Calu3 (cell line): ENCODE data around the gene P2RX2. TPM values are rescaled to one million over a fixed set of nuclear protein-coding genes. Genes with fewer than 3 reads are reported as not detected.

Source experiments
- BruUV-seq: library from RNA; stranded (reverse); fragments of 400-500 nt; replicated peaks from 2 replicates; lab custom pipeline; 2021; lab: Mats Ljungman, UMichigan
- CTCF ChIA-PET: fragments of 300-600 bp; sonication (Branson Sonifier 250); formaldehyde crosslinking; loops from one replicate; lab custom pipeline; 2022; ENCODE audit warnings: antibody characterized with exemption; lab: Charles Lee
- DNase-seq: peaks from one replicate; pipeline ENCODE4 v3.0.0; 2022
- H3K27ac Mint-ChIP-seq: one replicate; pipeline ENCODE4 v1.8.0; 2022; ENCODE audit warnings: mixed read lengths; ENCODE audit not compliant: unreplicated experiment
- H3K27me3 Mint-ChIP-seq: one replicate; pipeline ENCODE4 v1.8.0; 2022; ENCODE audit warnings: mixed read lengths; ENCODE audit not compliant: unreplicated experiment
- H3K36me3 Mint-ChIP-seq: one replicate; pipeline ENCODE4 v1.8.0; 2022; ENCODE audit warnings: mild to moderate bottlenecking, moderate library complexity, mixed read lengths; ENCODE audit not compliant: insufficient read depth, unreplicated experiment
- H3K4me1 Mint-ChIP-seq: one replicate; pipeline ENCODE4 v1.8.0; 2022; ENCODE audit warnings: mild to moderate bottlenecking, low read depth, mixed read lengths; ENCODE audit not compliant: unreplicated experiment
- H3K4me3 Mint-ChIP-seq: one replicate; pipeline ENCODE4 v1.8.0; 2022; ENCODE audit warnings: mild to moderate bottlenecking, low read depth, moderate library complexity, mixed read lengths; ENCODE audit not compliant: unreplicated experiment
- H3K9me3 Mint-ChIP-seq: one replicate; pipeline ENCODE4 v1.8.0; 2022; ENCODE audit warnings: low read depth, mixed read lengths; ENCODE audit not compliant: unreplicated experiment
- CTCF ChIP-seq: fragments of 200-600 bp; IDR thresholded peaks from one replicate; pipeline ENCODE4 v1.8.0; 2022; ENCODE audit warnings: antibody characterized with exemption; ENCODE audit not compliant: unreplicated experiment
- intact Hi-C: fragments of 100-400 bp; cut with micrococcal nuclease; formaldehyde crosslinking; loops from one replicate; pipeline ENCODE4 v1.10.0; 2022; ENCODE audit not compliant: unreplicated experiment
- total RNA-seq: library from RNA; stranded (reverse); gene quantifications from 2 replicates; pipeline ENCODE4 v1.2.3, GENCODE V29; 2022

The P2RX2 gene
- total RNA-seq, 1 experiment from 2014 or later, result not detected

- no peak overlapping the region for H3K4me3 Mint-ChIP-seq
- DNase-seq, result no peak
- H3K36me3 Mint-ChIP-seq, result peaks cover 47% of the 10 kb centered on the region
- CTCF ChIA-PET, result interaction anchor here (0.6 kb wide), 1 partner anchor 13 kb away, joined by 3 read pairs; no protein-coding TSS in a partner anchor
- intact Hi-C loops, result no loop called here
- BruUV-seq, result no TSS peak
- H3K27me3 Mint-ChIP-seq, result no peaks in the 10 kb centered on the region
- H3K9me3 Mint-ChIP-seq, result no peaks in the 10 kb centered on the region
- no peak overlapping the region for H3K27ac Mint-ChIP-seq
- no peak for TF ChIP-seq CTCF
- no peaks in the 10 kb centered on the region for H3K4me1 Mint-ChIP-seq
These were observed 37.1 kb upstream of the P2RX2 start for GRCh38 chr12:132581348-132582057.

- no peak for TF ChIP-seq CTCF
These were observed 36.5 kb upstream of the P2RX2 start for GRCh38 chr12:132582058-132582420.

GRCh38 chr12:132582582-132583410 is 35.8 kb upstream of the P2RX2 start:
- Mint-ChIP-seq H3K4me1 (no peaks in the 10 kb centered on the region), H3K4me3 (no peak overlapping the region), H3K27ac (no peak overlapping the region), H3K27me3 (no peaks in the 10 kb centered on the region), H3K9me3 (no peaks in the 10 kb centered on the region), H3K36me3 (peaks cover 35% of the 10 kb centered on the region)
- TF ChIP-seq CTCF, result no peak
- no peak for DNase-seq
- CTCF ChIA-PET, result interaction anchor here (0.6 kb wide), 1 partner anchor 67 kb away, joined by 3 read pairs; no protein-coding TSS in a partner anchor
- intact Hi-C loops, result no loop called here
- no TSS peak for BruUV-seq

More at GRCh38 chr12:132582058-132582420, 36.5 kb upstream of the P2RX2 start:
- no TSS peak for BruUV-seq
- CTCF ChIA-PET, result no interaction called here
- Mint-ChIP-seq H3K27ac (no peak overlapping the region), H3K9me3 (no peaks in the 10 kb centered on the region), H3K27me3 (no peaks in the 10 kb centered on the region), H3K4me3 (no peak overlapping the region), H3K4me1 (no peaks in the 10 kb centered on the region), H3K36me3 (peaks cover 41% of the 10 kb centered on the region)
- DNase-seq, result no peak
- intact Hi-C loops, result no loop called here

- Mint-ChIP-seq H3K4me3 (no peak overlapping the region), H3K27me3 (peaks cover 3% of the 10 kb centered on the region), H3K4me1 (no peaks in the 10 kb centered on the region), H3K9me3 (no peaks in the 10 kb centered on the region), H3K36me3 (peaks cover 29% of the 10 kb centered on the region), H3K27ac (no peak overlapping the region)
- intact Hi-C loops, result no loop called here
- no peak for DNase-seq
- no TSS peak for BruUV-seq
- TF ChIP-seq CTCF, result no peak
- CTCF ChIA-PET, result interaction anchor here (0.6 kb wide), 1 partner anchor 67 kb away, joined by 3 read pairs; no protein-coding TSS in a partner anchor
These were observed 35.2 kb upstream of the P2RX2 start for GRCh38 chr12:132583411-132583710.
